Epithelial cell of esophagus (primary cell): Measurements from ENCODE around the gene CPA1.

Experiments
- DNase-seq: peaks from one replicate; pipeline ENCODE4 v3.0.0; 2010; ENCODE audit warnings: low read depth
- H3K4me3 ChIP-seq: 2 replicates; pipeline ENCODE4 v1.5.1; 2011; ENCODE audit warnings: mild to moderate bottlenecking, low read length, control low read depth
- CTCF ChIP-seq: IDR thresholded peaks from 2 replicates; pipeline ENCODE4 v1.5.1; 2011; ENCODE audit warnings: low read depth, mild to moderate bottlenecking, low read length, control low read depth, inconsistent platforms; ENCODE audit not compliant: insufficient read depth; ENCODE audit errors: missing control alignments

The CPA1 gene

DNA sequence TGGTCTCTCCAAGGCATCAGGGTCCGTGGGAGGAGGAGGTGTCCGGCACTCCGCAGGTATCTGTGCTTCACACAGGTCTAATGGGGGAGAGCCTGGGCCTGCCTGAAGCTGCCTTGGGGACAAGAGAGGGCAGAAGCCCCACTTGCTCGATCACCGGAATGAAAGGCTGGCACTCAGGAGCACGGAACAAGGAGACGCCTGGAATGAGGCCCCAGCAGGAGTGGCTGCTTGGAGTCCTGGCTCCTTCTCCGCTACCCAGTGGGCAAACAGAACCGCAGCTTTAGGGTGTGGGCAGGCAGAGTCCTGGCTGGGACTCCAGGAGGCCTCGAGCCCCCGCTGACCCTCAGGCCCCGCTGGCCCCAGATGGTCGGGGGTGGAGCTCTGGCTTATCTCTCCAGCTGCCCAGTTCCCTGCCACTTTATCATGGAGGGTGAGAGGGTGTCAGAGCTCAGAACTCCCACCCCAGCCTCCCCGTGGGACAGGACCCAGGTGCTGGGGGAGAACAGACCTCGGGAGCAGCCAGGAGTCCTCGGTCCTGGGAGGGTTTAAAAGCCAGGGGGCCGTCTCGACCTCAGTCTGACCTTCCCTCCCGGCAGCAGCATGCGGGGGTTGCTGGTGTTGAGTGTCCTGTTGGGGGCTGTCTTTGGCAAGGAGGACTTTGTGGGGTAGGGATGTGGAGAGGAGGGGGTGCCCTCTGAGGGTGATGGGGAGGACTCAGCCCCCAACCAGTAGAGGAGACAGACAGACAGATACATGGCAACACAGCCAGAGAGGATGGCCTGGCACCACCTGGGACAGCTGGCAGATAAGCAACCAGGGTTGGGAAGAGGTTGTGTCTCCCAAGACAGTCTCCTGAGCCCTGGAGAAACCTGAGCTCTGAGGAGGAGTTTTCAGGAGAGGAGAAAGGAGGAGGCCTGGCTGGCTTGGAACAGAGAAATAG is at the start of gene CPA1:
TSS of gene CPA1 (plus strand) at position 574 of the 940 bp plus-strand sequence. CDS start at position 601, 27 bp downstream.
- H3K4me3 ChIP-seq, result no peak within 1 kb of the TSS

GRCh38 chr7:130332259-130333053 is 47.8 kb upstream of the CPA1 start:
- no peak for TF ChIP-seq CTCF
- H3K4me3 ChIP-seq, result no peak overlapping the region
- peak; percentile 39 for DNase-seq

More for the DNA sequence above, at the start of gene CPA1:
- DNase-seq, result no peak
- TF ChIP-seq CTCF, result no peak

DNA sequence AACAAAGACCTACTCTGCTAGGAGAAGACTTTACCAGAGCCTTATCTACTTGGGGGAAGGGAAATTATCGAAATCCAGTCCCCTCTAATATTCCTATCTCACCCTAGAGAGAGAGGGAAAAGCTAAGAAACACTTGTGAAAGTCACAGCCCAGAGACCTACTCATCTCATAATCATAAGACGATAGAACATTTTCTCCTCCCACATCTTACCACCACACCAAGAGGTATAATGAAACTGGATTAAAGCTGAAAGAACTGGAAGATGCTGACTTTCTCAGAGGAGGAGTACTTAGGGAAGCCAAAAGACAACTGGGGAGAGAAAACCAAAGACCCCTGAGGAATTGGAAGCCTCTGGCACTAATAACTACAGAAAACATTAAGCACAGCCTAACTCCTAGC is 46.5 kb upstream of the CPA1 start:
- no peak overlapping the region for H3K4me3 ChIP-seq
- no peak for TF ChIP-seq CTCF
- DNase-seq, result no peak

DNA sequence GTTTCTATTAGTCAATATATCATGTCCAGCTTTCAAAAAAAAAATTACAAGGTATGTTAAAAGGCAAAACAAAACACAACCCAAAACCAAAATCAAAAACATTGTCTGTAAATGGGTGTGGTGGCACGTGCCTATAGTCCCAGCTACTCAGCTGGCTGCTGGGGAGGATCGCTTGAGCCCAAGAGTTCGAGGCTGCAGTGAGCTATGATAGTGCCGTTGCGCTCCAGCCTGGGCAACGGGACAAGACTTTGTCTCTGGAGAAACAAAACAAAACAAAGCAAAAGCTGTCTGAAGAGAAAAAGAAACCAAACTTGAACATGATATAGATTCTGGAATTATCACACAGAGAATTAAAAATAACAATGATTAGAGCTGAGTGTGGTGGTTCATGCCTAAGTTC is 46.0 kb upstream of the CPA1 start:
- DNase-seq, result no peak
- H3K4me3 ChIP-seq, result no peak overlapping the region
- TF ChIP-seq CTCF, result no peak

DNA sequence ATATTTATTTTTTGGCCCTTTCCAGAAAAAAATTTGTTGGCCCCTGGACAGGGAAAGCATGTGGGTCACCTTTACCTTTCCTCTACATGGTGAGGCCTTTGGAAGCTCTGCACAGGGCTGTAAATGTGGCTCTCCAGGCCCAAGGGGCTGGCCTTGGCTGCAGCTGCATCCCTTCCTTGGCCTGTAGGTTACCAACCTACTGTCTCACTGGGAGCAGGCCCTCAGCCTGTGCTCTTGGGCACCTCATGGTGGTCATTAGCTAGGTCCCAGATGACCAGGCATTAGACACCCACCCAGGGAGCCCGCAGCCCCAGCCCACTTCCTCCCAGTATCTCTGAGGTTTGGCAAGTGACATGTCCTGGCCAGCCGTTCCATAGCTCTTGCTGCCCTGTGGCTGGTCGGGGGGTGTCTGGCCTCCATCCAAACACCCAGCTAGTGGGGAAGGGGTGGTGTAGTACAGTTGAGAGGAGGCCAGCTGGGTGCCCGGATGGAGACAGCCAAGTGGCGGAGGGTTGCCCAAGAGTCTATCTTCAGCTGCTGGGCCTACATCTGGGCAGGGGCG is 42.8 kb upstream of the CPA1 start:
- DNase-seq, result no peak
- no peak for TF ChIP-seq CTCF
- no peak overlapping the region for H3K4me3 ChIP-seq

- no peak overlapping the region for H3K4me3 ChIP-seq
- TF ChIP-seq CTCF, result no peak
- no peak for DNase-seq
These were observed 42.1 kb upstream of the CPA1 start for GRCh38 chr7:130338233-130338632.
